Loucy (cell line): ENCODE data around the gene CAMK2D.

Experiments used
- H2AFZ ChIP-seq: fragments of 200-600 bp; sonication (generic); 2 replicates; pipeline ENCODE4 v1.6.0; 2016; ENCODE audit warnings: antibody characterized with exemption, mild to moderate bottlenecking, low read length, moderate library complexity
- H3F3A ChIP-seq: fragments of 200-600 bp; 2 replicates; pipeline ENCODE4 v1.6.0; 2016; ENCODE audit warnings: antibody characterized with exemption, low read depth, mild to moderate bottlenecking
- H3K27me3 ChIP-seq: fragments of 200-600 bp; sonication (generic); 2 replicates; pipeline ENCODE4 v1.6.1; 2014; ENCODE audit warnings: low read length, mild to moderate bottlenecking; ENCODE audit not compliant: insufficient read depth, poor library complexity, severe bottlenecking
- H3K36me3 ChIP-seq: fragments of 200-600 bp; sonication (generic); 2 replicates; pipeline ENCODE4 v1.6.1; 2016; ENCODE audit warnings: low read length; ENCODE audit not compliant: insufficient read depth
- H3K4me1 ChIP-seq: fragments of 200-600 bp; sonication (generic); 2 replicates; pipeline ENCODE4 v1.5.1; 2014; ENCODE audit warnings: low read length, mild to moderate bottlenecking; ENCODE audit not compliant: insufficient read depth, poor library complexity, severe bottlenecking
- H3K4me2 ChIP-seq: fragments of 200-600 bp; sonication (generic); 2 replicates; pipeline ENCODE4 v1.6.0; 2014; ENCODE audit warnings: antibody characterized with exemption, low read length, low read depth, mild to moderate bottlenecking; ENCODE audit not compliant: poor library complexity, severe bottlenecking
- H3K4me3 ChIP-seq: fragments of 200-600 bp; sonication (generic); 2 replicates; pipeline ENCODE4 v1.5.1; 2014; ENCODE audit warnings: low read length, mild to moderate bottlenecking, mixed read lengths; ENCODE audit not compliant: poor library complexity, severe bottlenecking
- H3K79me2 ChIP-seq: fragments of 200-600 bp; sonication (generic); 2 replicates; pipeline ENCODE4 v1.6.1; 2014; ENCODE audit warnings: low read length; ENCODE audit not compliant: insufficient read depth
- H3K9ac ChIP-seq: fragments of 200-600 bp; sonication (generic); 2 replicates; pipeline ENCODE4 v1.6.0; 2014; ENCODE audit warnings: mild to moderate bottlenecking, low read depth, low read length, moderate library complexity; ENCODE audit not compliant: poor library complexity, severe bottlenecking
- H3K9me2 ChIP-seq: fragments of 200-600 bp; sonication (generic); replicated peaks from 2 replicates; pipeline ENCODE4 v1.6.1; 2016; ENCODE audit warnings: low read depth, low read length, mixed read lengths
- H3K9me3 ChIP-seq: fragments of 200-600 bp; sonication (generic); 2 replicates; pipeline ENCODE4 v1.6.1; 2014; ENCODE audit warnings: mild to moderate bottlenecking, antibody characterized with exemption, low read length, low read depth; ENCODE audit not compliant: insufficient read depth
- H4K20me1 ChIP-seq: fragments of 200-600 bp; sonication (generic); 2 replicates; pipeline ENCODE4 v1.6.0; 2014; ENCODE audit warnings: antibody characterized with exemption, low read length, mild to moderate bottlenecking; ENCODE audit not compliant: insufficient read depth, poor library complexity, severe bottlenecking
- EZH2phosphoT487 ChIP-seq: fragments of 200-600 bp; IDR thresholded peaks from 2 replicates; pipeline ENCODE4 v1.6.1; 2018; ENCODE audit warnings: antibody characterized with exemption, mild to moderate bottlenecking, moderate library complexity, borderline replicate concordance
- TF ChIP-seq, protein P1 (sequence below): fragments of 200-600 bp; sonication (generic); conservative IDR thresholded peaks from 2 replicates; pipeline ENCODE4 v1.5.1; 2014; ENCODE audit warnings: mild to moderate bottlenecking, antibody characterized with exemption, low read length

CAMK2D gene

DNA sequence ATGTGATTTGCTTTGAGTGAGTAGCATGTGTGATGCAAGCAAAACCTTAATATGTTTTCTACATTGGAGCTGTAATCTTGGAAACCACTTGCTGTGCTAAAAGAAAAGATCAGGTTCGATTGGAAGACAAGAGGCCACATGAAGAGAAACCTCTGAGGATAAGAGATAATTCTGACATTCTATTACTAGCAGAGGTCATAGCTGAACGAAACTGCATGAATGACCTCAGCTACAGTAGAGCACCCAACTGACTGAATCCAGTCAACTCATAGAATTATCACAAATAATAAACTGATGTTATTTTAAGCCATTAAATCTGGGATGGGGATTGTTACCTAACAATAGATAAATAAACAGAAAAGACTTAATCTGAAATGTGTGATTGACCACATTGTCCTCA lies 147.1 kb downstream of the CAMK2D start:
- Histone ChIP-seq H3K4me1 (peaks cover 43% of the 10 kb centered on the region), H3K9ac (no peak overlapping the region), H3F3A (no peaks in the 10 kb centered on the region), H3K79me2 (no peaks in the 10 kb centered on the region), H2AFZ (no peak overlapping the region), H3K27me3 (no peaks in the 10 kb centered on the region), H3K4me3 (no peak overlapping the region), H3K4me2 (no peak overlapping the region), H3K36me3 (no peaks in the 10 kb centered on the region), H3K9me2 (no peaks in the 10 kb centered on the region), H4K20me1 (no peaks in the 10 kb centered on the region), H3K9me3 (no peaks in the 10 kb centered on the region)
- TF ChIP-seq EZH2phosphoT487, result no peak
- TF ChIP-seq, protein P1, sequence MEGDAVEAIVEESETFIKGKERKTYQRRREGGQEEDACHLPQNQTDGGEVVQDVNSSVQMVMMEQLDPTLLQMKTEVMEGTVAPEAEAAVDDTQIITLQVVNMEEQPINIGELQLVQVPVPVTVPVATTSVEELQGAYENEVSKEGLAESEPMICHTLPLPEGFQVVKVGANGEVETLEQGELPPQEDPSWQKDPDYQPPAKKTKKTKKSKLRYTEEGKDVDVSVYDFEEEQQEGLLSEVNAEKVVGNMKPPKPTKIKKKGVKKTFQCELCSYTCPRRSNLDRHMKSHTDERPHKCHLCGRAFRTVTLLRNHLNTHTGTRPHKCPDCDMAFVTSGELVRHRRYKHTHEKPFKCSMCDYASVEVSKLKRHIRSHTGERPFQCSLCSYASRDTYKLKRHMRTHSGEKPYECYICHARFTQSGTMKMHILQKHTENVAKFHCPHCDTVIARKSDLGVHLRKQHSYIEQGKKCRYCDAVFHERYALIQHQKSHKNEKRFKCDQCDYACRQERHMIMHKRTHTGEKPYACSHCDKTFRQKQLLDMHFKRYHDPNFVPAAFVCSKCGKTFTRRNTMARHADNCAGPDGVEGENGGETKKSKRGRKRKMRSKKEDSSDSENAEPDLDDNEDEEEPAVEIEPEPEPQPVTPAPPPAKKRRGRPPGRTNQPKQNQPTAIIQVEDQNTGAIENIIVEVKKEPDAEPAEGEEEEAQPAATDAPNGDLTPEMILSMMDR, result no peak

GRCh38 chr4:113613503-113613902 lies 148.0 kb downstream of the CAMK2D start:
- H3K36me3 ChIP-seq, result no peaks in the 10 kb centered on the region
- H3K4me3 ChIP-seq, result no peak overlapping the region
- TF ChIP-seq EZH2phosphoT487, result no peak
- TF ChIP-seq, protein P1, result no peak
- no peak overlapping the region for H2AFZ ChIP-seq
- no peak overlapping the region for H3K4me2 ChIP-seq
- no peaks in the 10 kb centered on the region for H3K9me2 ChIP-seq
- H3K79me2 ChIP-seq, result no peaks in the 10 kb centered on the region
- peaks cover 41% of the 10 kb centered on the region for H3K4me1 ChIP-seq
- no peaks in the 10 kb centered on the region for H4K20me1 ChIP-seq
- no peak overlapping the region for H3K9ac ChIP-seq
- H3F3A ChIP-seq, result no peaks in the 10 kb centered on the region
- no peaks in the 10 kb centered on the region for H3K27me3 ChIP-seq
- no peaks in the 10 kb centered on the region for H3K9me3 ChIP-seq

DNA sequence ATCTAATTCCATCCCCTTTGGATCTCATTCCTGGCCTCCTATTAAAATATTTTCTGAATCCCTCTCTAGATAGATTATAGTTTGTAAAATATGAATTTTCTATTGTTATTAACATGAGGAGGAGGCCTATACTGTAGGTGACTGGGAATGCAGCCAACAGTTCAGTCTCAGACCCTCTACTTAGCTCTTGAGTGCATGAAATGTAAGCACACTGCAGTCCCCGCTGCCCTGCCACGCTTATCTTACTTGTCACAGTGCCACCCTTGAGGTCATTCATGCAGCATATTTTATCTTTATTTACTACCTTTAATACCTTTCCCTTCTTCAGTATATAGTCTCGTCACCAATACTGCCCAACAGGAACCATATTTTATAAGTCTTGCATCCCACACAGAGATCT lies 151.0 kb downstream of the CAMK2D start:
- Histone ChIP-seq H2AFZ (no peak overlapping the region), H3K4me3 (no peak overlapping the region), H3K4me1 (peaks cover 20% of the 10 kb centered on the region), H3K9ac (no peak overlapping the region), H3K79me2 (no peaks in the 10 kb centered on the region), H4K20me1 (no peaks in the 10 kb centered on the region), H3K27me3 (no peaks in the 10 kb centered on the region), H3F3A (no peaks in the 10 kb centered on the region), H3K9me3 (no peaks in the 10 kb centered on the region), H3K4me2 (no peak overlapping the region), H3K36me3 (peaks cover 6% of the 10 kb centered on the region; the same call in 1 of the 2 replicates), H3K9me2 (no peaks in the 10 kb centered on the region)
- TF ChIP-seq, protein P1, result no peak
- no peak for TF ChIP-seq EZH2phosphoT487
